Lower leg skin (tissue), 4 donors: ENCODE measurements around the gene HSH2D. TPM values are rescaled to one million over a fixed set of nuclear protein-coding genes. Genes with fewer than 3 reads are reported as not detected.
A peak's percentile ranks its signal among the peaks of the same experiment; 100 is the strongest.

Experiments
- DNase-seq, 2 donors: peaks; one replicate each; pipeline ENCODE4 v3.0.0-alpha.2; 2019; ENCODE audit warnings: low spot score in 2 of 2
- H3K4me3 ChIP-seq: fragments of 200-600 bp; sonication (generic); 2 replicates; pipeline ENCODE4 v1.5.1; 2017; ENCODE audit warnings: mild to moderate bottlenecking, low read depth; ENCODE audit not compliant: poor library complexity, severe bottlenecking
- CTCF ChIP-seq, 3 donors: fragments of 450-650 bp; IDR thresholded peaks; one replicate each; pipeline ENCODE4 v1.5.1; 2016; ENCODE audit warnings: antibody characterized with exemption in 3 of 3, mild to moderate bottlenecking in 3 of 3, moderate library complexity in 2 of 3
- POLR2A ChIP-seq, 2 donors: fragments of 450-650 bp; IDR thresholded peaks; one replicate each; pipeline ENCODE4 v1.6.1; 2016 to 2017; ENCODE audit warnings: antibody characterized with exemption in 2 of 2, mild to moderate bottlenecking in 1 of 2, moderate library complexity in 1 of 2
- WGBS, 2 donors: methylation state at CpG; one replicate each; pipeline ENCODE4 v1.1.5; 2018; 5-methylcytosine and 5-hydroxymethylcytosine counted together
- intact Hi-C: fragments of 100-400 bp; cut with DNase I; formaldehyde crosslinking; loops from one replicate; pipeline ENCODE4 v1.15.0; 2023; ENCODE audit warnings: low total_unique reads
- total RNA-seq, 4 donors: library from RNA; depleted of rRNA; stranded (reverse); fragments of >200 nt; gene quantifications; one replicate each; pipeline ENCODE4 v1.1.0, GENCODE V29; 2016

Gene HSH2D
- total RNA-seq, 4 donors from 2014 or later: 0.45 TPM; not detected in 3

GRCh38 chr19:16124953-16125352 is 18.5 kb upstream of the HSH2D start:
- H3K4me3 ChIP-seq: no peak overlapping the region
- intact Hi-C loops: no loop called here
- TF ChIP-seq CTCF (IDR thresholded peaks at IDR 0.05): no peak
- no peak for TF ChIP-seq POLR2A (IDR thresholded peaks at IDR 0.05)
- WGBS, 2 donors: 90 to 93% methylated on average over 14 of the region's 14 CpGs
- DNase-seq: no peak

GRCh38 chr19:16125737-16126495 is 17.6 kb upstream of the HSH2D start:
- no peak for DNase-seq
- WGBS, 2 donors: 77 to 78% methylated on average over 10 of the region's 10 CpGs
- H3K4me3 ChIP-seq: no peak overlapping the region
- no peak for TF ChIP-seq CTCF (IDR thresholded peaks at IDR 0.05)
- no peak for TF ChIP-seq POLR2A (IDR thresholded peaks at IDR 0.05)
- intact Hi-C loops: no loop called here

GRCh38 chr19:16127080-16127479 is 16.4 kb upstream of the HSH2D start:
- DNase-seq: no peak
- H3K4me3 ChIP-seq: no peak overlapping the region
- 64 to 76% methylated on average over 11 of the region's 11 CpGs for WGBS, 2 donors
- intact Hi-C loops: no loop called here
- TF ChIP-seq CTCF (IDR thresholded peaks at IDR 0.05): no peak
- no peak for TF ChIP-seq POLR2A (IDR thresholded peaks at IDR 0.05)

- intact Hi-C loops: no loop called here
- no peak overlapping the region for H3K4me3 ChIP-seq
- TF ChIP-seq POLR2A (IDR thresholded peaks at IDR 0.05) (no peak), CTCF (IDR thresholded peaks at IDR 0.05) (no peak)
- DNase-seq: peak in 1 of 2 donors; percentile 42
- WGBS, 2 donors: 60 to 77% methylated on average over 11 to 17 of the region's 21 CpGs
These were observed 15.6 kb upstream of the HSH2D start for GRCh38 chr19:16127776-16128371.

GRCh38 chr19:16131648-16132047 is 11.8 kb upstream of the HSH2D start:
- DNase-seq: no peak
- TF ChIP-seq CTCF (IDR thresholded peaks at IDR 0.05): no peak
- no peak for TF ChIP-seq POLR2A (IDR thresholded peaks at IDR 0.05)
- H3K4me3 ChIP-seq: no peak overlapping the region
- WGBS, 2 donors: 96 to 97% methylated on average over 3 of the region's 3 CpGs
- intact Hi-C loops: no loop called here
